ENCODE data around the gene PPIG. TPM values are rescaled to one million over a fixed set of nuclear protein-coding genes. Genes with fewer than 3 reads are reported as not detected.

PPIG gene
- total RNA-seq, 6 experiments from 2014 or later = 15.1 to 27.7 (median 23.8) TPM

GRCh38 chr2:169571571-169571970 is 12.6 kb upstream of the PPIG start:
- intact Hi-C loops (cut with DNase I) = no loop called here
- H3K27ac ChIP-seq = no peak overlapping the region
- 87% methylated on average over 3 of the region's 3 CpGs for WGBS (ENCODE audit: insufficient coverage, low coverage, low lambda C conversion rate, missing lambda C conversion rate)
- H3K4me3 ChIP-seq = no peak overlapping the region
- no peaks in the 10 kb centered on the region for H3K9me3 ChIP-seq
- DNase-seq (no peak), ATAC-seq (no peak)
- TF ChIP-seq CTCF (IDR thresholded peaks at IDR 0.05) = no peak
- TF ChIP-seq POLR2A (IDR thresholded peaks at IDR 0.05) = no peak
- no peaks in the 10 kb centered on the region for H3K36me3 ChIP-seq
- H3K27me3 ChIP-seq = no peaks in the 10 kb centered on the region
- peaks cover 0 to 8% (median 0%) of the 10 kb centered on the region in 4 donors for H3K4me1 ChIP-seq

GRCh38 chr2:169572189-169572588 is 12.0 kb upstream of the PPIG start:
- Histone ChIP-seq H3K27me3 (no peaks in the 10 kb centered on the region), H3K27ac (no peak overlapping the region), H3K9me3 (no peaks in the 10 kb centered on the region), H3K4me3 (no peak overlapping the region), H3K4me1 (peaks cover 0 to 8% (median 0%) of the 10 kb centered on the region in 4 donors), H3K36me3 (no peaks in the 10 kb centered on the region)
- 65% methylated on average over 1 of the region's 1 CpG for WGBS (ENCODE audit: insufficient coverage, low coverage, low lambda C conversion rate, missing lambda C conversion rate)
- intact Hi-C loops (cut with DNase I) = no loop called here
- TF ChIP-seq POLR2A (IDR thresholded peaks at IDR 0.05) (no peak), CTCF (IDR thresholded peaks at IDR 0.05) (no peak)
- no peak for ATAC-seq
- DNase-seq = no peak

GRCh38 chr2:169572821-169573159 is 11.4 kb upstream of the PPIG start:
- TF ChIP-seq POLR2A (IDR thresholded peaks at IDR 0.05) (no peak), CTCF (IDR thresholded peaks at IDR 0.05) (no peak)
- H3K27ac ChIP-seq = peak overlapping the region in 1 of 3 donors; percentile 61
- WGBS (ENCODE audit: insufficient coverage, low coverage, low lambda C conversion rate, missing lambda C conversion rate) = 8% methylated on average over 2 of the region's 2 CpGs
- H3K27me3 ChIP-seq = no peaks in the 10 kb centered on the region
- H3K9me3 ChIP-seq = no peaks in the 10 kb centered on the region
- DNase-seq (no peak), ATAC-seq (no peak)
- no peaks in the 10 kb centered on the region for H3K36me3 ChIP-seq
- H3K4me1 ChIP-seq = peaks cover 0 to 8% (median 0%) of the 10 kb centered on the region in 4 donors
- intact Hi-C loops (cut with DNase I) = no loop called here
- peak overlapping the region; percentile 64 to 89 (median 83) for H3K4me3 ChIP-seq

- 0% methylated on average over 33 of the region's 33 CpGs for WGBS (ENCODE audit: insufficient coverage, low coverage, low lambda C conversion rate, missing lambda C conversion rate)
- H3K4me1 ChIP-seq = peaks cover 0 to 8% (median 0%) of the 10 kb centered on the region in 4 donors
- intact Hi-C loops (cut with DNase I) = no loop called here
- peak; percentile 18 for TF ChIP-seq POLR2A (IDR thresholded peaks at IDR 0.05)
- no peak for TF ChIP-seq CTCF (IDR thresholded peaks at IDR 0.05)
- no peaks in the 10 kb centered on the region for H3K9me3 ChIP-seq
- H3K27me3 ChIP-seq = no peaks in the 10 kb centered on the region
- peak within 1 kb of the TSS; percentile 64 to 89 (median 83) for H3K4me3 ChIP-seq
- ATAC-seq (peak; percentile 99 to 100 (median 100)), DNase-seq (peak; percentile 93 to 97 (median 96))
- H3K36me3 ChIP-seq = no peaks in the 10 kb centered on the region
- peak within 1 kb of the TSS; percentile 61 to 73 (median 64) for H3K27ac ChIP-seq
Observed at GRCh38 chr2:169573160-169573973, 10.8 kb upstream of the PPIG start, which contains the start of gene FASTKD1. Gene FASTKD1, minus strand, starts transcription at chr2:169573865. Its CDS starts 1,836 bp downstream, at chr2:169572029.
